HepG2 (cell line): ENCODE results near the gene CNNM1. TPM values are rescaled to one million over a fixed set of nuclear protein-coding genes. Genes with fewer than 3 reads are reported as not detected.

Experiments
- AGO2 ChIP-seq: fragments of 200-400 bp; formaldehyde crosslinking; optimal IDR thresholded peaks from 2 replicates; pipeline ENCODE3; 2017; ENCODE audit warnings: mild to moderate bottlenecking, low read depth, low read length, moderate library complexity
- BRF2 ChIP-seq: sonication (generic); formaldehyde crosslinking; IDR thresholded peaks from 2 replicates; pipeline ENCODE4 v1.8.1; 2022; ENCODE audit warnings: mild to moderate bottlenecking, missing genetic modification reagents
- ESRRA ChIP-seq: sonication (generic); formaldehyde crosslinking; IDR thresholded peaks from 2 replicates; pipeline ENCODE4 v1.5.1; 2020; ENCODE audit warnings: mild to moderate bottlenecking, low read depth, missing genetic modification reagents
- GPBP1L1 ChIP-seq: sonication (generic); formaldehyde crosslinking; IDR thresholded peaks from 2 replicates; pipeline ENCODE4 v1.5.0; 2020; ENCODE audit warnings: mild to moderate bottlenecking, missing genetic modification reagents
- HBP1 ChIP-seq: IDR thresholded peaks from 2 replicates; pipeline ENCODE4 v1.6.1; 2016; ENCODE audit warnings: low read depth, control low read depth
- HDAC2 ChIP-seq: sonication (generic); formaldehyde crosslinking; IDR thresholded peaks from 2 replicates; pipeline ENCODE4 v1.4.0; 2020; ENCODE audit warnings: missing genetic modification reagents
- KAT7 ChIP-seq: IDR thresholded peaks from 2 replicates; pipeline ENCODE4 v1.6.1; 2018; ENCODE audit warnings: borderline replicate concordance, missing compliant biosample characterization
- KDM3A ChIP-seq: IDR thresholded peaks from 2 replicates; pipeline ENCODE4 v1.6.1; 2018; ENCODE audit warnings: low read depth, missing compliant biosample characterization
- NCOA5 ChIP-seq: sonication (generic); formaldehyde crosslinking; IDR thresholded peaks from 2 replicates; pipeline ENCODE4 v1.4.0; 2020; ENCODE audit warnings: missing genetic modification reagents
- NFKBIZ ChIP-seq: IDR thresholded peaks from 2 replicates; pipeline ENCODE4 v1.6.1; 2018; ENCODE audit warnings: missing genetic modification reagents, missing compliant biosample characterization
- POLR2G ChIP-seq: fragments of 200-400 bp; formaldehyde crosslinking; IDR thresholded peaks from 2 replicates; pipeline ENCODE4 v1.6.1; 2018; ENCODE audit warnings: mild to moderate bottlenecking, low read depth, low read length, moderate library complexity
- ZFP36L1 ChIP-seq: sonication (generic); formaldehyde crosslinking; IDR thresholded peaks from 2 replicates; pipeline ENCODE4 v1.8.0; 2022; ENCODE audit warnings: mild to moderate bottlenecking, missing genetic modification reagents, moderate library complexity
- ZFY ChIP-seq: sonication (generic); formaldehyde crosslinking; IDR thresholded peaks from 2 replicates; pipeline ENCODE4 v1.4.0; 2020; ENCODE audit warnings: missing genetic modification reagents
- ZIK1 ChIP-seq: sonication (generic); formaldehyde crosslinking; IDR thresholded peaks from 2 replicates; pipeline ENCODE4 v1.5.0; 2020; ENCODE audit warnings: mild to moderate bottlenecking, low read depth, missing genetic modification reagents, borderline replicate concordance
- ZKSCAN1 ChIP-seq: fragments of 150-350 bp; IDR thresholded peaks from 2 replicates; pipeline ENCODE4 v1.6.1; 2014; ENCODE audit warnings: low read length
- ZNF101 ChIP-seq: sonication (generic); formaldehyde crosslinking; IDR thresholded peaks from 2 replicates; pipeline ENCODE4 v1.4.0; 2020; ENCODE audit warnings: mild to moderate bottlenecking, low read depth, missing genetic modification reagents, borderline replicate concordance
- ZNF225 ChIP-seq: sonication (generic); formaldehyde crosslinking; IDR thresholded peaks from 2 replicates; pipeline ENCODE4 v1.4.0; 2020; ENCODE audit warnings: mild to moderate bottlenecking, missing genetic modification reagents
- ZNF329 ChIP-seq: sonication (generic); formaldehyde crosslinking; IDR thresholded peaks from 2 replicates; pipeline ENCODE4 v1.9.0; 2021; ENCODE audit warnings: low read depth, mild to moderate bottlenecking, missing genetic modification reagents
- ZNF782 ChIP-seq: sonication (generic); formaldehyde crosslinking; IDR thresholded peaks from 2 replicates; pipeline ENCODE4 v1.4.0; 2020; ENCODE audit warnings: missing genetic modification reagents, mild to moderate bottlenecking, borderline replicate concordance
- polyA plus RNA-seq, 8 experiments: library from polyadenylated mRNA; depleted of rRNA in 3 of 8; stranded (reverse) in 7 of 8; unstranded in 1 of 8; fragments of >200 nt; fragmentation: Illumina TruSeq in 4 of 8; extraction: Trizol in 4 of 8; gene quantifications; 2 replicates each; pipeline versions ENCODE4 v1.2.1 to v1.2.3, GENCODE V29; 2011 to 2016; ENCODE audit warnings: low read depth in 4 of 8, missing spikeins in 1 of 8, mixed read lengths in 1 of 8; ENCODE audit not compliant: insufficient read depth in 1 of 8
- total RNA-seq, 5 experiments: library from RNA; depleted of rRNA; stranded (reverse); fragments of >200 nt; fragmentation: Illumina TruSeq; extraction: Trizol; gene quantifications; 2 replicates each; pipeline ENCODE4 v1.2.3, GENCODE V29; 2016; ENCODE audit warnings: low read depth in 1 of 5

CNNM1 gene
- total and polyA plus RNA-seq, 2 of the 13 experiments (the other 11 are each of a cell fraction or from before 2014, with no cell fraction given) = 4.3 to 9.6 TPM

GRCh38 chr10:99430451-99431189 lies 101.5 kb downstream of the CNNM1 start, which contains the start of gene GOT1 (continued):
- TF ChIP-seq NCOA5 (CRISPR knock-in tag) (no peak), KAT7 (CRISPR knock-in tag) (no peak; the same call in 1 of the 2 replicates), POLR2G (peak; percentile 92), HDAC2 (CRISPR knock-in tag) (peak; percentile 58; the same call in 1 of the 2 replicates), ZNF101 (no peak), ZNF782 (no peak), HBP1 (CRISPR knock-in tag) (no peak), KDM3A (no peak; the same call in 1 of the 2 replicates), NFKBIZ (CRISPR knock-in tag) (0 out of 2 replicates have a peak, but pooled peaks have one; percentile 16), ZFY (CRISPR knock-in tag) (peak; percentile 83), GPBP1L1 (CRISPR knock-in tag) (no peak), AGO2 (no peak), BRF2 (CRISPR knock-in tag) (0 out of 2 replicates have a peak, but pooled peaks have one; percentile 37), ESRRA (CRISPR knock-in tag) (peak; percentile 92), ZIK1 (CRISPR knock-in tag) (peak; percentile 31; the same call in 1 of the 2 replicates), ZNF329 (peak; percentile 41; the same call in 1 of the 2 replicates), ZFP36L1 (CRISPR knock-in tag) (peak; percentile 56; the same call in 1 of the 2 replicates), ZNF225 (CRISPR knock-in tag) (peak; percentile 58; the same call in 1 of the 2 replicates), ZKSCAN1 (no peak)
